BJ (cell line): ENCODE data around the gene LRRTM2. TPM values are rescaled to one million over a fixed set of nuclear protein-coding genes. Genes with fewer than 3 reads are reported as not detected.

Experiments
- CTCF ChIA-PET: fragments of 350-600 bp; formaldehyde crosslinking; extraction: SDS; loops from one replicate; lab custom pipeline; 2021; ENCODE audit warnings: antibody characterized with exemption, inconsistent platforms; lab: Yijun Ruan, JAX
- POLR2A ChIA-PET: fragments of 300-600 bp; sonication (Branson Sonifier 250); formaldehyde crosslinking; extraction: SDS; loops from one replicate; lab custom pipeline; 2021; ENCODE audit warnings: antibody characterized with exemption; lab: Charles Lee
- DNase-seq: peaks from one replicate; pipeline ENCODE4 v3.0.0-alpha.2; 2011; ENCODE audit warnings: low read depth
- H3K27me3 ChIP-seq: 2 replicates; pipeline ENCODE4 v1.6.0; 2011; ENCODE audit warnings: low read length; ENCODE audit not compliant: control insufficient read depth, insufficient read depth
- H3K36me3 ChIP-seq: 2 replicates; pipeline ENCODE4 v1.5.1; 2011; ENCODE audit warnings: low read length; ENCODE audit not compliant: control insufficient read depth, insufficient read depth
- H3K4me3 ChIP-seq: 2 replicates; pipeline ENCODE4 v1.5.1; 2011; ENCODE audit warnings: low read depth, mild to moderate bottlenecking, control low read depth, low read length
- polyA plus RNA-seq: library from polyadenylated mRNA; depleted of rRNA; stranded (reverse); fragments of >200 nt; gene quantifications from 2 replicates; pipeline ENCODE4 v1.2.3, GENCODE V29; 2011
- TF ChIP-seq, protein P1 (sequence below): IDR thresholded peaks from 2 replicates; pipeline ENCODE4 v1.5.1; 2011; ENCODE audit warnings: low read depth, mild to moderate bottlenecking, control low read depth, inconsistent platforms, low read length, moderate library complexity; ENCODE audit not compliant: insufficient read depth

The LRRTM2 gene
- polyA plus RNA-seq, 1 experiment: 0.02 TPM

DNA sequence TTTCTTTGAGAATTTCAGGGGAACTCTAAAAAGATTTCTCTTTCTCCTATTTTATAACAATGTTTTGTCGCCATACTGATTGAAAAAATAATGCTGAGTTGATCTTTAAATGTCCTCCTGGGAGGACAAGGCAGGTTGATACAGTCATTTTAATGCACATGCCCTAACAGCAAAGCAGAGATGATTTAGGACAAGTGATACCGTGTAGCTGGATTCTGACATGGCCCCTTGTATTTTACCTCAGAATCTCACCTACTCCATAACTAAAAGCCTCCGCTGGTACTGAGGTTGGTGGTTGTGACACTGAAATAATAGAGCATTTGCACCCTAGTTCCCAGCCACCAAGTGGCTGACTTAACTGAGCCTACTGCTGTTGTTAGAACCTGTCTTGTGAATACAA, 811 bp upstream of the LRRTM2 start:
- POLR2A ChIA-PET: no interaction called here

DNA sequence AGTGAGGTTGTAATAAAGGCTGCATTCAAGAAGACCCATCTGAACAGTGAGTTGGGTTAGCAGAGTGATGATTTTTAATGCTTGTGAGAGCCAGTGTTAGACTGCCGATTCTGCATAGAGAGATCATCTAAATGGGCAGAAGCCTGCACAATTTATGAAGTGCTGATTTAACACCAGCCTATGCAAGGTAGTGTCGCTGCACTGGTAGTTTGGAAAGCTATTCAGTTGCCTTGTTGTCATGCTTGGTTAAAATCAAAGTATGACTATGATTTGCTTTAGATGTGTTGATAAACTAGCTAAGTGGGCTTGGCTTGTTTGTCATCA, 379 bp upstream of the LRRTM2 start:
- POLR2A ChIA-PET: no interaction called here
- TF ChIP-seq, protein P1, sequence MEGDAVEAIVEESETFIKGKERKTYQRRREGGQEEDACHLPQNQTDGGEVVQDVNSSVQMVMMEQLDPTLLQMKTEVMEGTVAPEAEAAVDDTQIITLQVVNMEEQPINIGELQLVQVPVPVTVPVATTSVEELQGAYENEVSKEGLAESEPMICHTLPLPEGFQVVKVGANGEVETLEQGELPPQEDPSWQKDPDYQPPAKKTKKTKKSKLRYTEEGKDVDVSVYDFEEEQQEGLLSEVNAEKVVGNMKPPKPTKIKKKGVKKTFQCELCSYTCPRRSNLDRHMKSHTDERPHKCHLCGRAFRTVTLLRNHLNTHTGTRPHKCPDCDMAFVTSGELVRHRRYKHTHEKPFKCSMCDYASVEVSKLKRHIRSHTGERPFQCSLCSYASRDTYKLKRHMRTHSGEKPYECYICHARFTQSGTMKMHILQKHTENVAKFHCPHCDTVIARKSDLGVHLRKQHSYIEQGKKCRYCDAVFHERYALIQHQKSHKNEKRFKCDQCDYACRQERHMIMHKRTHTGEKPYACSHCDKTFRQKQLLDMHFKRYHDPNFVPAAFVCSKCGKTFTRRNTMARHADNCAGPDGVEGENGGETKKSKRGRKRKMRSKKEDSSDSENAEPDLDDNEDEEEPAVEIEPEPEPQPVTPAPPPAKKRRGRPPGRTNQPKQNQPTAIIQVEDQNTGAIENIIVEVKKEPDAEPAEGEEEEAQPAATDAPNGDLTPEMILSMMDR: no peak
- CTCF ChIA-PET: interaction anchor here (0.6 to 2.4 kb wide), 3 partner anchors 10 to 17 kb away, joined by 3 to 6 read pairs (median 5); no protein-coding TSS in a partner anchor
- Histone ChIP-seq H3K36me3 (no peaks in the 10 kb centered on the region), H3K27me3 (no peaks in the 10 kb centered on the region), H3K4me3 (peak overlapping the region; percentile 33; the same call in 1 of the 2 replicates)
- no peak for DNase-seq

More for the DNA sequence above, 811 bp upstream of the LRRTM2 start:
- DNase-seq: no peak
- TF ChIP-seq, protein P1: no peak
- no peaks in the 10 kb centered on the region for H3K27me3 ChIP-seq
- CTCF ChIA-PET: interaction anchor here (2.4 kb wide), 1 partner anchor 11 kb away, joined by 6 read pairs; no protein-coding TSS in a partner anchor
- H3K4me3 ChIP-seq: no peak overlapping the region
- no peaks in the 10 kb centered on the region for H3K36me3 ChIP-seq

DNA sequence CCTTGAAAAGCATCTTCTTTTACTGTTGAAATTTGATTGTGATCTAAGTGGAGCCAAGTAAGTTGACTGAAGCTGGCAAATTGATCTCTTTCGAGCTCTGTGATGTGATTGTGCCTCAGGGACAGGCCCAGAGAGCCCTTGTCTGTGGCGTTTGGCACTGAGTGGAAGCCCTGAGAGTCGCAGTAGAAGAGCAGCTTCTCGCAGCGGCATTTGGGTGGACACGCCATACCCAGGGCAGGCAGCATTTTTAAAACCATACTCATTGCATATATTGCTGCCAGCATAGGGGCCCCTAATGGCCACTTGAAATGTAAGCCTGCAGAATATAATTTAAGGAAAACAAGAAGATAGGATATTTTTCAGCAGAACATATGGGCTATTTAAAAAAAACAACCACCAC, 894 bp downstream of the LRRTM2 start:
- Histone ChIP-seq H3K27me3 (no peaks in the 10 kb centered on the region), H3K4me3 (no peak overlapping the region), H3K36me3 (no peaks in the 10 kb centered on the region)
- no peak for DNase-seq
- POLR2A ChIA-PET: no interaction called here
- TF ChIP-seq, protein P1: no peak
- CTCF ChIA-PET: no interaction called here

DNA sequence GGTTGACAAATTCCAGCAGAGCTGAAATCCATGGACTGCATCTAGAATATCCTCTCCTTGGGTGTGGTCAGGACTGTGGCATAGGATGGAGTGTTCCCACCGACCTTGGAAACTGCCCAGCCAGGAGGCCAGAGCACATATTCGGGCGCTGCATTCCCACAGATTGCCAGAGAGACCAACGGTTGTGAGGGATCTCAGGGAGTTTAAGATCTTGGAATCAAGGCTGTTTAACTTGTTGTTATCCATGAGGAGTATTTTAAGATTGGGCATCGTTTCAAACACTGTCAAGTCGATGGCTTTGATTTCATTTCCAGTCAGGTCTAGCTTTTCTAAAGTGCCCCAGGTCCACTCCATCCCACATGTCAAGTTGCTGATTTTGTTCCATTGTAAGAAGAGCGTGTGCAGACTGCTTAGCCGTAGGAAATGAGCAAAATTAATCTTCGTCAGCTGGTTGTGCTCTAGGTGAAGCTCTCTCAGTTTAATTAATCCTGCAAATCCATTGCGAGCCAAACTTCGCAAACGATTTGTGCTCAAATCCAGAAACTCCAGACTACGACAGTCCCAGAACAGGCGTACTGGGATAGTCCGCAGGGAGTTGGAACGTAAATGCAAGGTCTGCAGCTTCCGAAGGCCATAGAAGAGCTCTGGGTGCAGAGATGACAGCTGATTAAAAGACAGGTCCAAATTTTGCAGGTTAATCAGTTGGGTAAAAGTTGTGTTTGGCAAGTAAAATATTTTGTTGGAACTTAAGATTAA, 1.5 kb downstream of the LRRTM2 start:
- Histone ChIP-seq H3K4me3 (no peak overlapping the region), H3K36me3 (no peaks in the 10 kb centered on the region), H3K27me3 (no peaks in the 10 kb centered on the region)
- ChIA-PET POLR2A (no interaction called here), CTCF (no interaction called here)
- TF ChIP-seq, protein P1: no peak
- no peak for DNase-seq

DNA sequence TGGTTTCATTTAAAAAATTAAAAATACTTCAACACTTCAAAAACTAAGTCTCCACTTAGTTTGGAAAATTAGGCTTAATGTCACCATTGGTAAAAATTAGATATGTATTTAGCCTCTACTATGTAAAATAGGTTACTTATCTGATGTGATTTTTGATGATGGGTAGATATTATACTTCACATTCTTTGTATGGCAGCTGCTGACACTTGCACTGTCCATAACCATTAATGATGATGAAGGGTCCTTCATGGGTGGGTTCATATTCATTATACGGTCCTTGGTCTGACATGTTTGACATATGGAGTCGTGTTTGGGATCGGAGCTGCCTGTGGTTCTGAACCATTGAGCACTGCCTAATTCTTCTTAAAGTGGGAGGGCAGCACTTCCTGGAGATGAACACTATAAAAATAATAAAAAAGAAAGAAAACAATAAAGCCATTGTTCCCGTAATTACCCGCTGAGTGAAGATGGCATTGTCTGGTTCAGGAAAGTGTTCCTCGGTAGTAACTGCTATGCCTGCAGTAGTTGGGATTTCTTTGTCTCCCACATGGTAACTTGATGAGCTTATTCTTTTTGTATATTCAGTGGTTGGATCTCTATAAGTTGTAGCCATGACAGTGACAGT, 2.2 kb downstream of the LRRTM2 start:
- TF ChIP-seq, protein P1: no peak
- CTCF ChIA-PET: no interaction called here

More for the DNA sequence above, 2.2 kb downstream of the LRRTM2 start:
- no peaks in the 10 kb centered on the region for H3K36me3 ChIP-seq
- DNase-seq: no peak
- H3K27me3 ChIP-seq: no peaks in the 10 kb centered on the region
- H3K4me3 ChIP-seq: no peak overlapping the region
- POLR2A ChIA-PET: no interaction called here
